ENCODE results near the gene ADAMTSL2. TPM values are rescaled to one million over a fixed set of nuclear protein-coding genes. Genes with fewer than 3 reads are reported as not detected.

Gene ADAMTSL2
- total and polyA plus RNA-seq, 2 of the 13 experiments (the other 11 are each of a cell fraction or from before 2014, with no cell fraction given), result 1.9 to 3.8 TPM

DNA sequence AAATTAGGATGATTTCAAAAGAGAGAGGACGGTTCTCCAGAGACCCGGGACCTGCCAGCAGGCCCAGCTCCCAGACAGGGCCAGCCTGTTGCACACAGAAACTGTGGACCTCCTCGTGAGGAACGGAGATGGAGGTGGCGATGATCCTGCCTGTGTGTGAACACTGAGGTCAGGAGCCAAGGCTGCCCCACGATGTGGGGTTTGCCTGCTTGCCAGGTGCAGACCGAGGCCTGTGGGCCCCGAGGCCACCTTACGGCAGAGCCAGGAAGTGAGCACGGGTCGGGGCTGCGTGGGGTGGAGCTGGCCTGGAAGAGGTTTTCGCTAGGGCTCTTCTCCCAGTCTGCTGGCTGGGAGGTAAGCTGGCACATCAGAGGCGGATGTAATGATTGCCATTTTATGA is 70.4 kb downstream of the ADAMTSL2 start (continued):
- no peak for TF ChIP-seq ZSCAN12 (CRISPR knock-in tag; IDR thresholded peaks at IDR 0.05)
- TF ChIP-seq SMC3 (IDR thresholded peaks at IDR 0.05; ENCODE audit: low read length), result no peak
- TF ChIP-seq CTCF (CRISPR knock-in tag; IDR thresholded peaks at IDR 0.05), result 0 out of 2 replicates have a peak, but pooled peaks have one; percentile 15
- TF ChIP-seq NCOR1 (IDR thresholded peaks at IDR 0.05; ENCODE audit: borderline replicate concordance, low read length), result no peak
- TF ChIP-seq MXI1 (IDR thresholded peaks at IDR 0.05; ENCODE audit: borderline replicate concordance, low read depth, low read length), result no peak
- TF ChIP-seq ZNF253 (CRISPR knock-in tag; IDR thresholded peaks at IDR 0.05; ENCODE audit: borderline replicate concordance), result no peak
- TF ChIP-seq HNRNPK (IDR thresholded peaks at IDR 0.05; ENCODE audit: low read depth, low read length, poor library complexity, severe bottlenecking), result no peak
- no peak for TF ChIP-seq SALL1 (CRISPR knock-in tag; IDR thresholded peaks at IDR 0.05)

- no peak overlapping the region for H3K9ac ChIP-seq (ENCODE audit: insufficient read depth, low read depth, low read length)
- ChIA-PET POLR2A (no interaction called here), CTCF (ENCODE audit: low intra/inter-chr PET ratio, low total read pairs) (no interaction called here)
- DNase-seq (ENCODE audit: low spot score) (no peak), FAIRE-seq (no peak), ATAC-seq (no peak)
- H3K4me1 ChIP-seq (ENCODE audit: insufficient read depth, low read length), result no peaks in the 10 kb centered on the region
- BruUV-seq (replicated peaks), result no TSS peak
- no peaks in the 10 kb centered on the region for H3K36me3 ChIP-seq (replicated peaks in 1 of 2; ENCODE audit: control insufficient read depth in 1 of 2, insufficient read depth in 2 of 2, low read length in 2 of 2)
- no CpG with 5 or more reads among the region's 17 CpGs for WGBS (ENCODE audit: low lambda C conversion rate)
- no peak for TF ChIP-seq SALL2 (CRISPR knock-in tag; IDR thresholded peaks at IDR 0.05)
- TF ChIP-seq ZNF574 (CRISPR knock-in tag; IDR thresholded peaks at IDR 0.05), result no peak
- no peak for TF ChIP-seq ZNF460 (CRISPR knock-in tag; IDR thresholded peaks at IDR 0.05; ENCODE audit: borderline replicate concordance)
- no peak for TF ChIP-seq HDAC6 (IDR thresholded peaks at IDR 0.05; ENCODE audit: low read depth, low read length)
- no peak for TF ChIP-seq ZNF790 (CRISPR knock-in tag; IDR thresholded peaks at IDR 0.05; ENCODE audit: borderline replicate concordance)
- TF ChIP-seq HDAC1 (CRISPR knock-in tag; IDR thresholded peaks at IDR 0.05), result no peak
- TF ChIP-seq SOX13 (IDR thresholded peaks at IDR 0.05), result no peak
- TF ChIP-seq SOX13 (CRISPR knock-in tag; conservative IDR thresholded peaks at IDR 0.05 in 1 of 2, IDR thresholded peaks at IDR 0.05 in 1 of 2), result no peak
- no peak for TF ChIP-seq SPEN (CRISPR knock-in tag; IDR thresholded peaks at IDR 0.05; ENCODE audit: low read depth)
- no peak overlapping the region for H3K4me2 ChIP-seq (ENCODE audit: low read depth, low read length)
- H3K4me3 ChIP-seq (replicated peaks in 1 of 3; ENCODE audit: insufficient read depth in 1 of 3, low read depth in 2 of 3, low read length in 3 of 3), result no peak overlapping the region
- peaks cover 14 to 59% of the 10 kb centered on the region in 2 experiments for H3K27me3 ChIP-seq (ENCODE audit: control insufficient read depth in 1 of 2, insufficient read depth in 2 of 2, low read length in 2 of 2)
- H2AFZ ChIP-seq (ENCODE audit: low read length), result no peak overlapping the region
- no peak overlapping the region for H3K27ac ChIP-seq (ENCODE audit: extremely low read length, insufficient read depth, low read length)
- in situ Hi-C loops (cut with HindIII; ENCODE audit: extremely low pct_ligation_motif_present, low pct_unique_long_range_greater_than_20kb), result no loop called here
- H4K20me1 ChIP-seq (ENCODE audit: insufficient read depth, low read length), result 0 out of 2 replicates have a peak, but pooled peaks cover 7% of the 10 kb centered on the region
- intact Hi-C loops (cut with micrococcal nuclease; ENCODE audit: unreplicated experiment), result no loop called here
- H3K9me3 ChIP-seq (ENCODE audit: low read length), result no peaks in the 10 kb centered on the region
- no peaks in the 10 kb centered on the region for H3K79me2 ChIP-seq (ENCODE audit: insufficient read depth, low read length)
These were observed 70.9 kb downstream of the ADAMTSL2 start for GRCh38 chr9:133605446-133605845.
